DOHH2 (cell line): ENCODE data around the gene CPNE2.

ENCODE experiments used
- H3F3A ChIP-seq: fragments of 200-600 bp; sonication (generic), shearing (Covaris generic); 2 replicates; pipeline ENCODE4 v1.6.0; 2016; ENCODE audit warnings: antibody characterized with exemption, mild to moderate bottlenecking; ENCODE audit not compliant: control insufficient read depth, insufficient read depth
- H3K27ac ChIP-seq: fragments of 200-600 bp; sonication (generic); 2 replicates; pipeline ENCODE4 v1.5.1; 2014; ENCODE audit warnings: low read depth, mild to moderate bottlenecking, low read length, moderate library complexity
- H3K27me3 ChIP-seq: fragments of 200-600 bp; sonication (generic); 2 replicates; pipeline ENCODE4 v1.6.1; 2014; ENCODE audit warnings: mild to moderate bottlenecking, low read length, mixed read lengths; ENCODE audit not compliant: control insufficient read depth
- H3K36me3 ChIP-seq: fragments of 200-600 bp; sonication (generic); 2 replicates; pipeline ENCODE4 v1.6.1; 2014; ENCODE audit warnings: mild to moderate bottlenecking, low read length, moderate library complexity, mixed read lengths; ENCODE audit not compliant: control insufficient read depth
- H3K4me1 ChIP-seq: fragments of 200-600 bp; sonication (generic); 2 replicates; pipeline ENCODE4 v1.6.1; 2014; ENCODE audit warnings: mild to moderate bottlenecking, low read length, mixed read lengths; ENCODE audit not compliant: control insufficient read depth
- H3K4me2 ChIP-seq: fragments of 200-600 bp; sonication (generic); 2 replicates; pipeline ENCODE4 v1.6.0; 2014; ENCODE audit warnings: mild to moderate bottlenecking, low read length, moderate library complexity
- H3K4me3 ChIP-seq: fragments of 200-600 bp; sonication (generic); 2 replicates; pipeline ENCODE4 v1.5.1; 2014; ENCODE audit warnings: mild to moderate bottlenecking, low read length, mixed read lengths
- H3K79me2 ChIP-seq: fragments of 200-600 bp; sonication (generic); 2 replicates; pipeline ENCODE4 v1.6.1; 2014; ENCODE audit warnings: mild to moderate bottlenecking, low read length, mixed read lengths; ENCODE audit not compliant: control insufficient read depth
- H3K9me2 ChIP-seq: fragments of 200-600 bp; sonication (generic); replicated peaks from 2 replicates; pipeline ENCODE4 v1.6.1; 2014; ENCODE audit warnings: mild to moderate bottlenecking, low read length, mixed read lengths; ENCODE audit not compliant: control insufficient read depth
- H3K9me3 ChIP-seq: fragments of 200-600 bp; sonication (generic); 2 replicates; pipeline ENCODE4 v1.6.1; 2014; ENCODE audit warnings: antibody characterized with exemption, low read length, mixed read lengths; ENCODE audit not compliant: control insufficient read depth, insufficient read depth
- H4K20me1 ChIP-seq: fragments of 200-600 bp; sonication (generic); 2 replicates; pipeline ENCODE4 v1.6.0; 2014; ENCODE audit warnings: low read depth, mild to moderate bottlenecking, antibody characterized with exemption, low read length, moderate library complexity; ENCODE audit not compliant: control insufficient read depth, insufficient read depth
- EZH2phosphoT487 ChIP-seq: fragments of 200-600 bp; sonication (generic); IDR thresholded peaks from 2 replicates; pipeline ENCODE4 v1.6.1; 2017; ENCODE audit warnings: borderline replicate concordance, mild to moderate bottlenecking, antibody characterized with exemption, low read length, moderate library complexity, mixed read lengths
- TF ChIP-seq, protein P1 (sequence below): fragments of 200-600 bp; sonication (generic); IDR thresholded peaks from one replicate; pipeline ENCODE4 v1.5.1; 2014; ENCODE audit warnings: antibody characterized with exemption, mild to moderate bottlenecking, low read depth, low read length; ENCODE audit not compliant: poor library complexity, severe bottlenecking

CPNE2 gene

DNA sequence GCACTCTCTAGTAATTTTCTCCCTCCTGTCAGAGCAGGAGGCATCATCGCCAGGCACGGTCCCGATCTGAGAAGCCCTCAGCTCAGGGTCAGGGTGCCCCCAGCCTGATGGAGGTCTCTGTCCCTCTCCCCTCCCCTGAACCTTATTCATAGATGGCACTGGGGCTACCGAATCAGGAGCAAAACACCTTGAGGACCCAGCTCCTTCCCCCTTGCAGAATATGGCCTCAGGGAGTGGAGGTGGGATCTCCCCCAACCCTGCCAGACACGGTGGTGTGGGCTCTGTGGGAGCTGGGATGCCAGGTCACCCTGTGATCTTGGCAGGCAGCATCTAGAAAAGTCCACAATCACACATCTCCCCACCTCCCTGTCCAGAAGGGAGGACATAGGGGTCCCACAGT lies 2.5 kb downstream of the CPNE2 start:
- H4K20me1 ChIP-seq: no peaks in the 10 kb centered on the region
- H3K36me3 ChIP-seq: no peaks in the 10 kb centered on the region
- no peaks in the 10 kb centered on the region for H3K27me3 ChIP-seq
- no peaks in the 10 kb centered on the region for H3K79me2 ChIP-seq
- H3K9me3 ChIP-seq: no peaks in the 10 kb centered on the region
- TF ChIP-seq, protein P1, sequence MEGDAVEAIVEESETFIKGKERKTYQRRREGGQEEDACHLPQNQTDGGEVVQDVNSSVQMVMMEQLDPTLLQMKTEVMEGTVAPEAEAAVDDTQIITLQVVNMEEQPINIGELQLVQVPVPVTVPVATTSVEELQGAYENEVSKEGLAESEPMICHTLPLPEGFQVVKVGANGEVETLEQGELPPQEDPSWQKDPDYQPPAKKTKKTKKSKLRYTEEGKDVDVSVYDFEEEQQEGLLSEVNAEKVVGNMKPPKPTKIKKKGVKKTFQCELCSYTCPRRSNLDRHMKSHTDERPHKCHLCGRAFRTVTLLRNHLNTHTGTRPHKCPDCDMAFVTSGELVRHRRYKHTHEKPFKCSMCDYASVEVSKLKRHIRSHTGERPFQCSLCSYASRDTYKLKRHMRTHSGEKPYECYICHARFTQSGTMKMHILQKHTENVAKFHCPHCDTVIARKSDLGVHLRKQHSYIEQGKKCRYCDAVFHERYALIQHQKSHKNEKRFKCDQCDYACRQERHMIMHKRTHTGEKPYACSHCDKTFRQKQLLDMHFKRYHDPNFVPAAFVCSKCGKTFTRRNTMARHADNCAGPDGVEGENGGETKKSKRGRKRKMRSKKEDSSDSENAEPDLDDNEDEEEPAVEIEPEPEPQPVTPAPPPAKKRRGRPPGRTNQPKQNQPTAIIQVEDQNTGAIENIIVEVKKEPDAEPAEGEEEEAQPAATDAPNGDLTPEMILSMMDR: no peak
- TF ChIP-seq EZH2phosphoT487: no peak
- H3K4me1 ChIP-seq: peaks cover 17% of the 10 kb centered on the region
- no peaks in the 10 kb centered on the region for H3K9me2 ChIP-seq
- H3K4me2 ChIP-seq: no peak overlapping the region
- no peak overlapping the region for H3K4me3 ChIP-seq
- no peaks in the 10 kb centered on the region for H3F3A ChIP-seq
- H3K27ac ChIP-seq: no peak overlapping the region

DNA sequence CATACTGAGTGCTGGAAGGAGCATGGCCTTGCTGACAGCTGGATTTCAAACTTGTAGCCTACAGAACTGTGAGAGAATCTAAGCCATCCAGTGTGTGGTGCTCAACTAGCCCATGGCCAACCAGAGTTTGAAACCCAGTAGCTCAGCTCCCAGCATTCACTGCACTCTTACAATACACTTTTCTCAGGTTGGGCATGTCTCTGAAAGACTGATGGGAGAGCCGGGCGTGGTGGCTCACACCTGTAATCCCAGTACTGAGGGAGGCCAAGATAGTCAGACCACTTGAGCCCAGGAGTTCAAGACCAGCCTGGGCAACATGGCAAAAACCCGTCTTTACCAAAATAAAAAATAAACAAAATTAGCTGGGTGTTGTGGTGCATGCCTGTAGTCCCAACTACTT lies 3.8 kb downstream of the CPNE2 start:
- no peak overlapping the region for H3K4me2 ChIP-seq
- H3K9me2 ChIP-seq: no peaks in the 10 kb centered on the region
- H3K27me3 ChIP-seq: no peaks in the 10 kb centered on the region
- peaks cover 15% of the 10 kb centered on the region for H3K4me1 ChIP-seq
- no peaks in the 10 kb centered on the region for H3K9me3 ChIP-seq
- H3K4me3 ChIP-seq: no peak overlapping the region
- H4K20me1 ChIP-seq: no peaks in the 10 kb centered on the region
- no peaks in the 10 kb centered on the region for H3K36me3 ChIP-seq
- H3K27ac ChIP-seq: no peak overlapping the region
- no peaks in the 10 kb centered on the region for H3K79me2 ChIP-seq
- H3F3A ChIP-seq: no peaks in the 10 kb centered on the region
- TF ChIP-seq, protein P1: no peak
- TF ChIP-seq EZH2phosphoT487: no peak

DNA sequence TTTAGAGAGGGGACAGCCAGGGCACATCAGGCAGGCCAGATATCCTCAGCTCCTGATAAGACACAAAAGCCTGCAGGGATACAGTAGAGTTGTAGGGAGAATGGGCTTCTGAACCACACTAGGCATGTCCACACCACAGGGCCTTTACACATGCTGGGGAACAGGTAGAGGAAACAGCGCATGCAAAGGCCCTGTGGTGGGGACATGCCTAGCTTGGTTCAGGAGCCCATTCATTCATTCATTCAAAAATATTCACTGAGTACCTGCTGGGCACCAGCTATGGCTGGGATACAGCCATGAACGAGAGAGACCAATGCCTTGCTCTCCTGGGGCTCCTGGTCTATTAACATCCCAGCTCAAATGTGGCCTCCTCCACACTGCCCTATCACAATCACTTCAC lies 4.4 kb downstream of the CPNE2 start:
- no peaks in the 10 kb centered on the region for H3K79me2 ChIP-seq
- no peaks in the 10 kb centered on the region for H4K20me1 ChIP-seq
- H3K9me2 ChIP-seq: no peaks in the 10 kb centered on the region
- no peaks in the 10 kb centered on the region for H3K27me3 ChIP-seq
- H3K4me3 ChIP-seq: no peak overlapping the region
- H3K4me2 ChIP-seq: no peak overlapping the region
- peaks cover 13% of the 10 kb centered on the region for H3K4me1 ChIP-seq
- TF ChIP-seq, protein P1: no peak
- TF ChIP-seq EZH2phosphoT487: no peak
- no peaks in the 10 kb centered on the region for H3K9me3 ChIP-seq
- H3K27ac ChIP-seq: no peak overlapping the region
- no peaks in the 10 kb centered on the region for H3F3A ChIP-seq
- no peaks in the 10 kb centered on the region for H3K36me3 ChIP-seq
